ENCODE measurements around the gene CCDC141. TPM values are rescaled to one million over a fixed set of nuclear protein-coding genes. Genes with fewer than 3 reads are reported as not detected.

Gene CCDC141
- total RNA-seq, 1 donor from 2014 or later = 4.0 TPM

DNA sequence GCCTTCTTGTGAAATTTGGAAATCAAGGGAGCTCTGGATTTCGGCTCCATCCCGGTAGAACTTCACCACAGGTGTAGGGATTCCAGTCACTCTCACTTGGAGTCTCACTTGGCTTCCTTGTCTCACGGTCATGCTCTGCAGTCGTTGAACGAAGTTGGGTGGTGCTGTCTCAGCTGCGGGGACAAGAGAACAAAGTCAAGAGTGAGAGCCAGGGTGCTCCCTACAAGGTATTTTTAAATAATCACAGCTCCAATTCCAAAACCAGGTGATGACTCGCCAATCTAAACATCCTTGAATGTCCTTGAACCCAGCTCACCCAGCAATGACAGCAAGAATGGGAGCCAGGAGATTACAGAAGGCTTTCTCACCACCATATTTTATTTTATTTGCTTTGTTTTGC is 249.4 kb downstream of the CCDC141 start:
- no peak overlapping the region for H3K4me3 Mint-ChIP-seq
- no peaks in the 10 kb centered on the region for H3K9me3 Mint-ChIP-seq
- DNase-seq (ENCODE audit: extremely low spot score, unreplicated experiment) = no peak
- no peak overlapping the region for H3K27ac Mint-ChIP-seq
- TF ChIP-seq CTCF (conservative IDR thresholded peaks at IDR 0.05) = no peak
- peaks cover 4% of the 10 kb centered on the region for H3K27me3 Mint-ChIP-seq
- no peaks in the 10 kb centered on the region for H3K4me1 Mint-ChIP-seq (ENCODE audit: unreplicated experiment)
- H3K36me3 Mint-ChIP-seq = no peaks in the 10 kb centered on the region

- Mint-ChIP-seq H3K4me3 (no peak overlapping the region), H3K27ac (no peak overlapping the region), H3K9me3 (no peaks in the 10 kb centered on the region), H3K36me3 (no peaks in the 10 kb centered on the region), H3K27me3 (no peaks in the 10 kb centered on the region), H3K4me1 (ENCODE audit: unreplicated experiment) (no peaks in the 10 kb centered on the region)
- no peak for TF ChIP-seq CTCF (conservative IDR thresholded peaks at IDR 0.05)
- no peak for DNase-seq (ENCODE audit: extremely low spot score, unreplicated experiment)
Observed at GRCh38 chr2:178799305-178799704, 250.6 kb downstream of the CCDC141 start.

- Mint-ChIP-seq H3K36me3 (no peaks in the 10 kb centered on the region), H3K27ac (no peak overlapping the region), H3K27me3 (no peaks in the 10 kb centered on the region), H3K9me3 (no peaks in the 10 kb centered on the region), H3K4me3 (no peak overlapping the region), H3K4me1 (ENCODE audit: unreplicated experiment) (no peaks in the 10 kb centered on the region)
- no peak for DNase-seq (ENCODE audit: extremely low spot score, unreplicated experiment)
- TF ChIP-seq CTCF (conservative IDR thresholded peaks at IDR 0.05) = peak; percentile 81
Observed at GRCh38 chr2:178796079-178796677, 253.8 kb downstream of the CCDC141 start.

DNA sequence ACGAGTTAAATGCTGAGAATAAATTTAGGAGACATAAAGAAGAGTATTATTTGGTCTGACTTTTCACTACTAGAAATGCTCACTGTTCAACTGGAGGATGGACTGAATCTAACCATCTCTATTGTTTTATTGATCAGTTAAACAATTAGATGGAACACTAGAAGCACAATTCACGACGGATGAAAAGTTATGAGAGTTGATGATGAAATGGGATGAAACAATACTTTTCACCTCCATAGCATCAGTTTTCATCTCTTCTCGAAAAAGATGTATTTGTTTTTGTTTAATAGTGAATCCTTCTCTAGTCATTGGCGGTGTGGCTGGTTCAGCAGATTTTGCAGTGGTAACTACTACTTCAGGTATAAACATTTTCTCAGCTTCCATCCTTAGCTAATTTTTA is 262.0 kb downstream of the CCDC141 start:
- Mint-ChIP-seq H3K27ac (no peak overlapping the region), H3K36me3 (no peaks in the 10 kb centered on the region), H3K27me3 (no peaks in the 10 kb centered on the region), H3K4me1 (ENCODE audit: unreplicated experiment) (no peaks in the 10 kb centered on the region), H3K9me3 (no peaks in the 10 kb centered on the region), H3K4me3 (no peak overlapping the region)
- DNase-seq (ENCODE audit: extremely low spot score, unreplicated experiment) = no peak
- no peak for TF ChIP-seq CTCF (conservative IDR thresholded peaks at IDR 0.05)

DNA sequence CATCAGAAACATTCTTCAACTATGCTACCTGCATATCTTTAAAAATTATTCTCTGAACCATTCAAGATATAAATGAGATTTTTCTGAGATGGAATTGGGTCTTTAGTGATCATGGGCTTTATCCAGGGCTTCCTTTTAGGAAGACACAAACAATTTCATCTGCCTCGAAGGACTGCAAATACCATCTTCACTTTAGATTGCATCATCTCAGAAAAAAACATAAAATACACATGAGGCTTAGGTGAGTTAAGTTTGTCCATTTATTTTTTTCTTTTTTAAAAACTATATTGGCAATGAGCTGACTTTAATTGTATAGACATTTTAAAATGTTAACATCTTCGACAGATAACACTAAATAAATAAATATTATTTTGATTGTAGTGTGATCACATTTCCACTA is 262.8 kb downstream of the CCDC141 start:
- H3K4me1 Mint-ChIP-seq (ENCODE audit: unreplicated experiment) = no peaks in the 10 kb centered on the region
- no peak overlapping the region for H3K27ac Mint-ChIP-seq
- no peaks in the 10 kb centered on the region for H3K9me3 Mint-ChIP-seq
- no peak overlapping the region for H3K4me3 Mint-ChIP-seq
- no peaks in the 10 kb centered on the region for H3K27me3 Mint-ChIP-seq
- DNase-seq (ENCODE audit: extremely low spot score, unreplicated experiment) = no peak
- no peak for TF ChIP-seq CTCF (conservative IDR thresholded peaks at IDR 0.05)
- no peaks in the 10 kb centered on the region for H3K36me3 Mint-ChIP-seq

GRCh38 chr2:178783889-178784288 is 266.0 kb downstream of the CCDC141 start:
- no peaks in the 10 kb centered on the region for H3K27me3 Mint-ChIP-seq
- H3K4me1 Mint-ChIP-seq (ENCODE audit: unreplicated experiment) = no peaks in the 10 kb centered on the region
- H3K4me3 Mint-ChIP-seq = no peak overlapping the region
- H3K9me3 Mint-ChIP-seq = no peaks in the 10 kb centered on the region
- no peak for DNase-seq (ENCODE audit: extremely low spot score, unreplicated experiment)
- H3K27ac Mint-ChIP-seq = no peak overlapping the region
- no peaks in the 10 kb centered on the region for H3K36me3 Mint-ChIP-seq
- TF ChIP-seq CTCF (conservative IDR thresholded peaks at IDR 0.05) = no peak

Data from type B pancreatic cell (in vitro differentiated cells).